ENCODE results near the gene RNF157.

RNF157 gene

GRCh38 chr17:76197911-76198310, 42.4 kb downstream of the RNF157 start:
- no peak overlapping the region for H3K4me2 ChIP-seq (ENCODE audit: low read length)
- H3K79me2 ChIP-seq (ENCODE audit: control insufficient read depth, low read length): no peaks in the 10 kb centered on the region
- no peak overlapping the region for H3K4me3 ChIP-seq (ENCODE audit: low read length)
- H3F3A ChIP-seq (ENCODE audit: control insufficient read depth, insufficient read depth): no peaks in the 10 kb centered on the region
- TF ChIP-seq EZH2phosphoT487 (IDR thresholded peaks at IDR 0.05; ENCODE audit: borderline replicate concordance, low read length): no peak
- TF ChIP-seq, protein P1, sequence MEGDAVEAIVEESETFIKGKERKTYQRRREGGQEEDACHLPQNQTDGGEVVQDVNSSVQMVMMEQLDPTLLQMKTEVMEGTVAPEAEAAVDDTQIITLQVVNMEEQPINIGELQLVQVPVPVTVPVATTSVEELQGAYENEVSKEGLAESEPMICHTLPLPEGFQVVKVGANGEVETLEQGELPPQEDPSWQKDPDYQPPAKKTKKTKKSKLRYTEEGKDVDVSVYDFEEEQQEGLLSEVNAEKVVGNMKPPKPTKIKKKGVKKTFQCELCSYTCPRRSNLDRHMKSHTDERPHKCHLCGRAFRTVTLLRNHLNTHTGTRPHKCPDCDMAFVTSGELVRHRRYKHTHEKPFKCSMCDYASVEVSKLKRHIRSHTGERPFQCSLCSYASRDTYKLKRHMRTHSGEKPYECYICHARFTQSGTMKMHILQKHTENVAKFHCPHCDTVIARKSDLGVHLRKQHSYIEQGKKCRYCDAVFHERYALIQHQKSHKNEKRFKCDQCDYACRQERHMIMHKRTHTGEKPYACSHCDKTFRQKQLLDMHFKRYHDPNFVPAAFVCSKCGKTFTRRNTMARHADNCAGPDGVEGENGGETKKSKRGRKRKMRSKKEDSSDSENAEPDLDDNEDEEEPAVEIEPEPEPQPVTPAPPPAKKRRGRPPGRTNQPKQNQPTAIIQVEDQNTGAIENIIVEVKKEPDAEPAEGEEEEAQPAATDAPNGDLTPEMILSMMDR (IDR thresholded peaks at IDR 0.05; ENCODE audit: low read depth, low read length, poor library complexity, severe bottlenecking): no peak
- no peaks in the 10 kb centered on the region for H3K4me1 ChIP-seq (ENCODE audit: control insufficient read depth, low read length)
- H3K9me2 ChIP-seq (replicated peaks; ENCODE audit: control insufficient read depth, low read length): no peaks in the 10 kb centered on the region
- no peaks in the 10 kb centered on the region for H3K36me3 ChIP-seq (ENCODE audit: control insufficient read depth, low read length)
- no peak overlapping the region for H3K27ac ChIP-seq (ENCODE audit: low read depth, low read length)
- peaks cover 36% of the 10 kb centered on the region for H3K27me3 ChIP-seq (ENCODE audit: control insufficient read depth, low read length)
- no peaks in the 10 kb centered on the region for H3K9me3 ChIP-seq (ENCODE audit: control insufficient read depth, insufficient read depth, low read length)
- no peaks in the 10 kb centered on the region for H4K20me1 ChIP-seq (ENCODE audit: control insufficient read depth, insufficient read depth, low read depth, low read length)

DNA sequence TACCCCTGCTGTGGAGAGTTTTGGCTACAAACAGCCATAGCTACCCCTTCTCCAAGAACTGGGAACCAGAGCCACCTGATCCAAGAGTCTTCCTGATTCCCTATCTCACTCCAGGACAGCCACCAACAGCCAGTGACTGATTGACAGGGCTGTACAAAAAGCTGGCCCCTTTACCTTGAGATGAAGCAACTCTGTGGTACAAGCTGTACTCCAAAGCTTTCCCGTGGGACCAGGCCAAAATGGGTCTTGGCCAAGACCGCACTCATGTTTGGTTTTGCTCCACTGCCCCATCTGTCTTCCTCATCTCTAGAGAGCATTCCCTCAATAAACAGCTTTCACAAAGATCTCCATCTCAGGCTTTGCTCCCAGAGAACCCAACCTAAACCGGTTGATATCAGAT, 43.6 kb downstream of the RNF157 start:
- Histone ChIP-seq H3K9me2 (replicated peaks; ENCODE audit: control insufficient read depth, low read length) (no peaks in the 10 kb centered on the region), H3K4me1 (ENCODE audit: control insufficient read depth, low read length) (peaks cover 7% of the 10 kb centered on the region), H3K36me3 (ENCODE audit: control insufficient read depth, low read length) (no peaks in the 10 kb centered on the region), H3K9me3 (ENCODE audit: control insufficient read depth, insufficient read depth, low read length) (no peaks in the 10 kb centered on the region), H4K20me1 (ENCODE audit: control insufficient read depth, insufficient read depth, low read depth, low read length) (no peaks in the 10 kb centered on the region), H3F3A (ENCODE audit: control insufficient read depth, insufficient read depth) (peaks cover 2% of the 10 kb centered on the region; the same call in 1 of the 2 replicates), H3K27me3 (ENCODE audit: control insufficient read depth, low read length) (peaks cover 44% of the 10 kb centered on the region), H3K4me3 (ENCODE audit: low read length) (no peak overlapping the region), H3K79me2 (ENCODE audit: control insufficient read depth, low read length) (no peaks in the 10 kb centered on the region), H3K27ac (ENCODE audit: low read depth, low read length) (no peak overlapping the region), H3K4me2 (ENCODE audit: low read length) (no peak overlapping the region)
- TF ChIP-seq, protein P1 (IDR thresholded peaks at IDR 0.05; ENCODE audit: low read depth, low read length, poor library complexity, severe bottlenecking): no peak
- no peak for TF ChIP-seq EZH2phosphoT487 (IDR thresholded peaks at IDR 0.05; ENCODE audit: borderline replicate concordance, low read length)

GRCh38 chr17:76195281-76196096, 44.8 kb downstream of the RNF157 start:
- TF ChIP-seq EZH2phosphoT487 (IDR thresholded peaks at IDR 0.05; ENCODE audit: borderline replicate concordance, low read length): no peak
- TF ChIP-seq, protein P1 (IDR thresholded peaks at IDR 0.05; ENCODE audit: low read depth, low read length, poor library complexity, severe bottlenecking): no peak
- Histone ChIP-seq H3K9me2 (replicated peaks; ENCODE audit: control insufficient read depth, low read length) (no peaks in the 10 kb centered on the region), H3K4me3 (ENCODE audit: low read length) (no peak overlapping the region), H3F3A (ENCODE audit: control insufficient read depth, insufficient read depth) (peaks cover 4% of the 10 kb centered on the region; the same call in 1 of the 2 replicates), H4K20me1 (ENCODE audit: control insufficient read depth, insufficient read depth, low read depth, low read length) (no peaks in the 10 kb centered on the region), H3K79me2 (ENCODE audit: control insufficient read depth, low read length) (no peaks in the 10 kb centered on the region), H3K4me1 (ENCODE audit: control insufficient read depth, low read length) (peaks cover 17% of the 10 kb centered on the region), H3K9me3 (ENCODE audit: control insufficient read depth, insufficient read depth, low read length) (no peaks in the 10 kb centered on the region), H3K27me3 (ENCODE audit: control insufficient read depth, low read length) (peaks cover 49% of the 10 kb centered on the region), H3K27ac (ENCODE audit: low read depth, low read length) (no peak overlapping the region), H3K36me3 (ENCODE audit: control insufficient read depth, low read length) (no peaks in the 10 kb centered on the region), H3K4me2 (ENCODE audit: low read length) (no peak overlapping the region)

All from DOHH2 (cell line).